Panc1 (cell line): ENCODE measurements around the gene ARHGAP6. TPM values are rescaled to one million over a fixed set of nuclear protein-coding genes. Genes with fewer than 3 reads are reported as not detected.

Source experiments
- ATAC-seq: fragments of 200-7000 bp; cut with Tn5 transposase; 2 replicates; pipeline ENCODE4 v1.9.1; 2020; ENCODE audit warnings: mild to moderate bottlenecking, moderate library complexity
- BruUV-seq: library from RNA; stranded (reverse); fragments of 400-500 nt; replicated peaks from 2 replicates; lab custom pipeline; 2021; lab: Mats Ljungman, UMichigan
- CTCF ChIA-PET: fragments of 300-600 bp; sonication (Branson Sonifier 250); formaldehyde crosslinking; loops from one replicate; lab custom pipeline; 2022; ENCODE audit warnings: antibody characterized with exemption; lab: Charles Lee
- POLR2A ChIA-PET: fragments of 300-600 bp; sonication (Branson Sonifier 250); formaldehyde crosslinking; loops from one replicate; lab custom pipeline; 2022; ENCODE audit warnings: antibody characterized with exemption; lab: Charles Lee
- DNase-seq: peaks from one replicate; pipeline ENCODE4 v3.0.0-alpha.2; 2010; ENCODE audit warnings: low read depth, low spot score
- H3K27ac ChIP-seq: 2 replicates; pipeline ENCODE4 v1.5.1; 2011; ENCODE audit warnings: mild to moderate bottlenecking, low read length, inconsistent platforms
- H3K27me3 ChIP-seq: fragments of 200-500 bp; sonication (Bioruptor generic); 2 replicates; pipeline ENCODE4 v1.6.0; 2014; ENCODE audit warnings: low read length, inconsistent platforms; ENCODE audit not compliant: control insufficient read depth, insufficient read depth
- H3K36me3 ChIP-seq: fragments of 200-500 bp; sonication (Bioruptor generic); 2 replicates; pipeline ENCODE4 v1.5.1; 2014; ENCODE audit warnings: inconsistent platforms, mild to moderate bottlenecking, low read length, moderate library complexity; ENCODE audit not compliant: control insufficient read depth, insufficient read depth
- H3K4me1 ChIP-seq: 2 replicates; pipeline ENCODE4 v1.5.1; 2011; ENCODE audit warnings: inconsistent platforms, mild to moderate bottlenecking, low read length, moderate library complexity; ENCODE audit not compliant: control insufficient read depth, insufficient read depth
- H3K4me3 ChIP-seq, 2 experiments: 2 replicates each; pipeline ENCODE4 v1.5.1; 2011 to 2012; ENCODE audit warnings: low read depth in 2 of 2, low read length in 2 of 2, mild to moderate bottlenecking in 2 of 2, inconsistent platforms in 1 of 2, moderate library complexity in 1 of 2
- H3K9me3 ChIP-seq: fragments of 200-500 bp; sonication (Bioruptor generic); 2 replicates; pipeline ENCODE4 v1.5.1; 2014; ENCODE audit warnings: low read depth, mild to moderate bottlenecking, inconsistent platforms, low read length, moderate library complexity; ENCODE audit not compliant: control insufficient read depth, insufficient read depth
- CTCF ChIP-seq: fragments of 450-650 bp; IDR thresholded peaks from 2 replicates; pipeline ENCODE4 v1.5.1; 2017; ENCODE audit warnings: mild to moderate bottlenecking
- POLR2AphosphoS5 ChIP-seq: IDR thresholded peaks from 2 replicates; pipeline ENCODE4 v1.6.1; 2012; ENCODE audit warnings: mild to moderate bottlenecking, low read depth, low read length, moderate library complexity
- REST ChIP-seq, 2 experiments: IDR thresholded peaks; 2 replicates each; pipeline ENCODE4 v1.6.1; 2011 to 2012; ENCODE audit warnings: low read depth in 2 of 2, control low read depth in 1 of 2, low read length in 1 of 2, mild to moderate bottlenecking in 1 of 2, moderate library complexity in 1 of 2; ENCODE audit not compliant: insufficient read depth in 1 of 2
- SIN3A ChIP-seq: IDR thresholded peaks from 2 replicates; pipeline ENCODE4 v1.6.1; 2012; ENCODE audit warnings: low read depth, mild to moderate bottlenecking, low read length, moderate library complexity, borderline replicate concordance; ENCODE audit not compliant: insufficient read depth
- in situ Hi-C: cut with HindIII; loops from 2 replicates; pipeline ENCODE4 v1.10.0; 2016; ENCODE audit warnings: low sequenced_read_pairs, low pct_unique_long_range_greater_than_20kb
- intact Hi-C: fragments of 100-400 bp; cut with micrococcal nuclease; formaldehyde crosslinking; loops from one replicate; pipeline ENCODE4 v1.10.0; 2022; ENCODE audit not compliant: unreplicated experiment
- total RNA-seq: library from RNA; stranded (reverse); gene quantifications from one replicate; pipeline ENCODE4 v1.2.1, GENCODE V29; 2021; ENCODE audit not compliant: unreplicated experiment

Gene ARHGAP6
- total RNA-seq, 1 experiment from 2014 or later, result 0.13 TPM

- CTCF ChIA-PET, result no interaction called here
- no peaks in the 10 kb centered on the region for H3K36me3 ChIP-seq
- in situ Hi-C loops (no loop called here), intact Hi-C loops (no loop called here)
- H3K27me3 ChIP-seq, result no peaks in the 10 kb centered on the region
- H3K9me3 ChIP-seq, result no peaks in the 10 kb centered on the region
- ATAC-seq, result no peak
- no peak for DNase-seq
- H3K4me3 ChIP-seq, result no peak overlapping the region
- POLR2A ChIA-PET, result no interaction called here
- no peak overlapping the region for H3K27ac ChIP-seq
- no TSS peak for BruUV-seq
- TF ChIP-seq SIN3A (no peak), POLR2AphosphoS5 (no peak), CTCF (no peak), REST (IDR thresholded peaks at IDR 0.05; ENCODE audit: insufficient read depth in 1 of 2, low read depth in 2 of 2, low read length in 1 of 2) (no peak)
- no peaks in the 10 kb centered on the region for H3K4me1 ChIP-seq
Measured at GRCh38 chrX:11403631-11404030, 262.1 kb downstream of the ARHGAP6 start.

GRCh38 chrX:11401966-11402365 lies 263.8 kb downstream of the ARHGAP6 start:
- intact Hi-C loops, result no loop called here
- in situ Hi-C loops, result no loop called here
- ATAC-seq (no peak), DNase-seq (no peak)
- TF ChIP-seq POLR2AphosphoS5 (no peak), REST (IDR thresholded peaks at IDR 0.05; ENCODE audit: insufficient read depth in 1 of 2, low read depth in 2 of 2, low read length in 1 of 2) (no peak)
- Histone ChIP-seq H3K4me3 (no peak overlapping the region), H3K27ac (no peak overlapping the region), H3K9me3 (no peaks in the 10 kb centered on the region), H3K4me1 (no peaks in the 10 kb centered on the region), H3K36me3 (no peaks in the 10 kb centered on the region), H3K27me3 (no peaks in the 10 kb centered on the region)
- POLR2A ChIA-PET, result no interaction called here
- CTCF ChIA-PET, result no interaction called here
- no TSS peak for BruUV-seq
